ENCODE measurements around the gene NTRK3.

The NTRK3 gene

DNA sequence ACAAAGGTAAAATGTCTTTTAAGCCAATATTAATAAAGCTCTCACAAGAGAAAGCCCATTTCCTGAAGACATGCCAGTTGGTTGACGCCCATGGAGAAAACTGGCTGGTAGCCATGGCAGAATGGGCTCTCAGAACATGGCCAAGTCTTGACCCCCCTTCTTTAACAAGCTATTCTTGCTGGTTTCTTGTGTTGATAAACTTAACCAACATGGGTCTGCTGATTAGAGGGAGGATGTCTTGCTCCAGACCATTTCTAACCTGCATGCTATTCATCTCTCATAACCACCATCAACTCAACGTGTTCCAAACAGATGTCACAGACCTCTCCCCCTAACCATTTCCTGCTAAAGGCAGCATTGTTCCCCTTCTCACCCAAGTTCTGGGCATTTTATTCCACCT is 25.7 kb downstream of the NTRK3 start:
- DNase-seq (ENCODE audit: low spot score): no peak

DNA sequence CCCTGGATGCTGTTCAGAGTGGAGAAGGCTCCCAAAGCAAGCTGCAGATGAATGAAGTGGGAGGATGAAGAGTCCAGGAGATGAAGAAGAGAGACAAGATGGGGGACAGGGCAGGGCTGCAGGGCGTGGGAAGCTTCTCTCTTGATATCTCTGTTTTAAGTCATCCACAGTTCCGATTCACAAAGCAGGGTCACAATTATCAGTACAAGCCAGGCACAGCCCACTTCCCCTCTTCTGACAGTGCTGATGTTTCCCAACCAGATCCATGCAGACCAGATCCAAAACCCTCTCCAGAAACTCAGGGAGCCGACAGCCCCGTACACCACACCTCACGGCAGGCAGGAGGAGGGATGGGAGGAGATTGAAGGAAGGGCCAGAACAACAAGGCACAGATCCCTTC is 31.1 kb downstream of the NTRK3 start:
- DNase-seq (ENCODE audit: low spot score): no peak

DNA sequence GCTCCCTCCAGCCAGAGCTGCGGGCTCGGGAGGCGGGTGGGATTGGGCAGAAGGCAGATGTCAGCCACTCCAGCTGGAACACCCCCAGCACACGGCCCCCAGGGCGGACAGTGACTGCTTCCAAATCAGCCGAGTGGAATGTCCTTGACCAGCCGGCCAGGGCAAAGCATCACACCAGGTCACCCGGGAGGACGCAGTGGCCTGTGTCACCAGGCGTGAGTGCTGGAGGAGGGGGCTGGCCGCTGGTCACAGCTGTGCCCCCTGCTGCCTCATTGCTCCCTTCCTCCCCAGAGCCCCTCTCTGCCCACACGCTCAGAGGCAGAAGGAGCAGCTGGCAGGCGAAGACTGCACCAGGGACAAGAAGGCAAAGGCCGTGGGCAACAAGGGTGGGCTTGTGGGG is 33.5 kb downstream of the NTRK3 start:
- DNase-seq (ENCODE audit: low spot score): no peak

DNA sequence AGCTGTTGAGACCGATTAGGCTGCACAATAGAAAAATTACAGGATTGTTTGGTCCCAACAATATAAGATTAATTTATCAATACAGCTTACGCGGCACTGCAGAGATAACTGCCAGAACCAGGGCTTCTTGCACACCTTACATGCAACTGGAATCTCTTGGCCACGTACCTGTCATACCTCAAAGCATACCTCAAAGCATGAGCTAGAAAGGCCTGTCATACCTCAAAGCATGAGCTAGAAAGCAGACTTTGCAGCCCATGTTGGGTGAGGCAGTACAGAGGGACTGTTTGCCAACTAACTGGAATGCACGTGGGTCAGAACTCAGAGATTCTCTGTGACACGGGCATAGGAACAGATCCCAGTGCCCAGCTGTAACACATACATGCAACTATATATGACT is 34.7 kb downstream of the NTRK3 start:
- DNase-seq (ENCODE audit: low spot score): no peak

DNA sequence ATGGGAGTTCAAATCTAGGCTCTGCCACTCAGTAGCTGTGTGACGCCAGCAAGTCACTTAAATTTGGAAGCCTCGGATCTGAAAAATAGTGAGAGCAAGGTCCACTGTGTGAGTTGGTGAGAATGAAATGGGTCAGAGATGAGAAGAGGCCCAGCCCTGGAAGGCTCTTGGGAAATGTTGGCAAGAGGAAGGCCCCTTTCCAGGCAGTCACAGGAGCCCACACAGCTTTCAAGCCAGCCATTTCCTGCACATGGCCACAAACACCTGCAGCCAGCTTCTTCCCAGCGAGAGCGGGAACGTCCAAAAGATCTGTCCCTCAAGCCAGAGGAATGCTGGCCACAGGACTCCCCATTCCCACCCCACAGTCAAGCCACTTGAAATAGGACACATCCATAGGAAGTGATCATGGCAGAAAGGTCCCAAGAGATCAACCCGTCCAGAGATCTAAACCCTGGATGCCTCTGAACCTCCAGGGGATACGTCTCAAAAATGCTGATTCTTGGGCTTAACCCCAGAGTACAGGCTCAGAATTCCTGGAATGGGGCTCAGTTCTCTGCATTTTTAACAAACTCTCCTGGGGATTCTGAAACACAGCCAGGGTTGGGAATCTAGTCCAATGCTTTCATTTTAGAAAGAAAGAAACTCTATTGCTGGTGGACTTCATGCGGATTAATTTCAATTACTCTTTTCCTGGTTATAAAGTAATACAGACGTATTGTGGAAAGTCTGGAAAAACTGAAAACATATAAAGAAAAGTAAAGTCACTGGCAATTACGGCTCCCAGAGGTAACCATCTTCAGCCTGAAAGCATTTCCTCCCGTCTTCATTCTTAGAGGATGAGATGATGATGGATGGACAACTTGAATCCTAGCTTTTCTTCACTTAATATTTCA is 35.9 kb downstream of the NTRK3 start:
- no peak for DNase-seq (ENCODE audit: low spot score)

DNA sequence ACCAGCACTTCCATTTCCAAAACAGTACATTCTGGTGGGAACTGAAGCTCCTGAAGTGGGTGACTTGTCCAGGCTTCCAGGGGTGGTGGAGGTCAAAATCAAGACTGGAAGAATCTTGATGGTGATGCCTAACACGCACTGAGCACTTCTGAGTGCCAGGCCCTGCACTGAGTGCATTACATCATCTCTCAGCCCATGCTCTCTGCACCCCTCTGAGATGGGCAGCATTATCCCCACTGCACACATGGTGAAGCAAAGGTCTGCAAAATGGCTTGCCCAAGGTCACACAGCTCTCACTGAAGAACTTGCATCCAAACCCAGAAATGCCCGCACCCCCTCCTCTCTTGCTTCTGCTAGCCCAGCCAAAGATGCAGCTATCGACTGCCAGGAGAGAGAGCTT is 36.9 kb downstream of the NTRK3 start:
- DNase-seq (ENCODE audit: low spot score): no peak

DNA sequence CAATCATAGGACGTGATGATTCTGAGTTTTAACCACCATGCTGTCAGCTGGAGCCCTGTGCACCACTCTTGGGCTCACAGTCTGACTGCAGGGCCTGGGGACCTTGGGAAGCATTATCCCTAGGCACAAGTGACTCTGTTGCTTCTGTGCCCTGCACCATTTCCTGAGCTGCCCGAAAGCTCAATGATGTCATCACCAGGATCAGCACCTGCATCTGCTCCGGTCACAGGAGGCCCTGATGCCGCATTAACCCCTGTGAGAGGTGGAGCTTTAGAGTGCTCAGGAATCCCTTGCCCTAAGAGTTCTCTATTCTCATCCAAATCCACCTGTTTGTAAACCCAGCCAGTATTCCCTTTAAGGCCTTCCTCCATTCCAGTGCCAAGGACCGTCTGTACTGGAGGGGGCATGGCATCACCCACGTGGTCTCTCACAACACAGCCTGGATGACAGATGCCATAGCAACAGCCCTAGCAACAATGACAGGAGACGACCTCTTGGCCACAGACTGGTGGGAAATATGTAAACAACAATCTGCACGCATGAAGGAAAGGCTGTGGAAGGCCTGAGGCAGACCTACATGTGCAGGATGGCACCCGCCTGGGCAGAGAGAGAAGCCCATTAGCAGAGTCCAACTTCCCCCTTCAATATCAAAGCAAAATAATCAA is 37.9 kb downstream of the NTRK3 start:
- DNase-seq (ENCODE audit: low spot score): no peak

DNA sequence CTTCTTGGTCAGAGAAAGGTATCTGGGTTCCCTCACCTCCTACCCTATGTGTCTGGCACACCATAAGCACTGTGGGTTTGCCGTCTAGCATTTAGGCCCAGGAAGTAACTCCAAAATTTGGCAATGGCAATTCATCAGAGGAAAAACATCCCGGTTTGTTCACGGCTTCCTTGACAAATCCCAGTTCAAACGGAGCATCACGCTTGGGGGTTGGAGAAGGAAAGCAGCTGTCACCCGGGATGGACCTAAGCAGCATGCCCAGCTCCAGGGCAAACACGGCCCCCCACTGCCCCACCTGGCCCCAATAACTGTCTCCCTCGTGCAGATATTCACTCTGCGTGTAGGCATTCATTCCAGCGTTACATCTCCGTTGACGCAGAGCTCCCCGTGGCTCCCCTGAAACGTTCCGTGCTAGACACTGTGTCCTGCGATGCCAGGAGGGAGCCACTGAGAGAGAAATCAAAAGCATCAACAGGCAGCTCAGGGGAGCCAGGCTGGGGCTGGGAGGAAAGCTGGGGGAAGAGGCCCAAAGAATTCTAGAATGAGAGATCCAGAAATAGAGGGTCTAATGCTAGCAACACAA is 41.4 kb downstream of the NTRK3 start:
- DNase-seq (ENCODE audit: low spot score): no peak

DNA sequence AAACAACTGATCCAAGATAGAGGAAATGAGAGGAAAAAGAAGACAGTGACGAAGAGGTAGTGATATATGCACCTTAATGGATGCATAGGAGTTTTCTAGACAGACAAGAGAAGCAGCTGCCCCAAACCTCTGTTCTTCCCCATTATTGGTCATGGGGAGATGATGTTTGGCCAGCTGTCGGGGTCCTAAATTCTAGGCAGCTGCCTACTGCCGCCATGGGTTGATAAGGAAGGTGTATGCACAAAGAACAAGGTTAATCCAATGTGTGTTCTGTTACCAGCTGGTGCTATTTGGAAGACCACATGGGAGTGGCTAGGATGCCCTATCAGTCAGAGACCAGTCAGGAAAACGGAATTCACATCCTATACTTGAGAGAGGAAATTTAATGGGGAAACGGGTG is 47.4 kb downstream of the NTRK3 start:
- no peak for DNase-seq (ENCODE audit: low spot score)

DNA sequence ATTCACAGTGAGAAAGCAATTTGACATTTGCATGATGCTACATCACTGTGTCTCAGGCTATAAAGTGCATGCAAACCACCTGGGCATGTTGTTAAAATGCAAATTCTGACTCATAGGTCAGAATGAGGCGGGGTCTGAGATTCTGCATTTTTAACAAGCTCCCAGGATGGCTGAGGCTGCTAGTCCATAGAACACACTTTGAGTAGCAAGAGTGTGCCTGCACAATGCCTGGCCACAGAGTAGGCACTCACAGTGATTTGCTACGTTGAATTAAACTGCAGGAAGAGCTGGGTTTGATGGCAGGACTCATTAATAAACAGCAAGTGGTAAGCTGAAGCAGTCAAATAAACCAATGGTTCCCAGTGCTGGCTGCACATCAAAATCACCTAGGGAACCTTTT is 48.1 kb downstream of the NTRK3 start:
- DNase-seq (ENCODE audit: low spot score): peak; percentile 24

DNA sequence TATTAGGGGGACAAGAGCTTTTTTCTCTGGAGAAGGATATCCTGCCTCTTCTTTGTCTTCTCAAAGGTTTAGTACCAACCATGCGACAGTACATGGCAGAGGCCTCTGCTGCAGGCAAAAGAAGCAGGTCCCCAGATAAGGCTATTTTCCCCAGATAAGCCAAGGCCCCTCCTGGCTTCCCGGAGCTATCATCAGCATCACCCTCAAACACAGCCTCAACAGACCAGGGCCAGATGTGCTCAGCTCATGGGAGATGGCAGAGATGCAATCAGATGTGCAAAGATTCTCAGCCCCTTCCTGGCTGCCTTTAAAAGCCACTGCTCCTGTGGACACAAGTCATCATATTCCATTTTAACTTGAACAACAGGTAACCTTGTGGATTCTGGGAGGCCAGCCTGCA is 49.0 kb downstream of the NTRK3 start:
- no peak for DNase-seq (ENCODE audit: low spot score)

DNA sequence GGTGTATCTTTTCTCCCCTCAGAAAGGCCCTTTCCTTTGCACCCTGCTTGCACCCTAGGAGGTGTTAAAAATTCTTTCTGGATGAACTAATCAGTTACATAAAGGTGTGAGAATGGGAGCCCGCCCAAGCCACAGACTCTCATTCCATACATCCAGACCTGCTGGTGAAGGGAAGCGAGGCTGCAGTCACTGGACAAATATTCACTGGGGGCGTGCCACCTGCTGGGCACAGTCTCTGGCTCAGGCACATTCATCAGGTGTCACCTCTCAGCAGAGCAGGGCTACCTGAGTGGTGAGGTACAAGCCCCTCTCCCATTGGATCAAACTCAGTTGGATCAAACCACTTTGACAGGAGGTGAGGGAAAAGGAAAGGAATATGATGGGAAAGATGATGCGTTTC is 52.0 kb downstream of the NTRK3 start:
- DNase-seq (ENCODE audit: low spot score): no peak

DNA sequence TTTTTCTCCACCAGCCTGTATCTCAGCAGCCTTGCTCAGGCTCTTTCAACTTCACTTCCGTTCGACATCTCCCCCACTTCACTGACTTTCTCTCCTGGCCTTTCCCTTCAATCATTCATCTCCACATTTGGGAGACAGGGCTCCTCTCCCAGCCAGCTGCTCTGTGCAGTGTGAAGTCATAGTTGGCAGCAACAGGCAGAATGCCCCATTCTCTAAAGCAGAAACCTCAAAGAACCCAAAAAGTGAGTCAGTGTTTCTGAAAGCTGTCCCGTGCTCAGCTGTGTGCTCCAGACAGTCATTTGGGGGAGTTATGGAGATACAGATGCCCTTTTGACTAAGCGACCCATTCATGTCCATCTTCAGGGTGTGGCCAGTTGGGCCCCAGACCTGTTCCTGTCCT is 54.3 kb downstream of the NTRK3 start:
- no peak for DNase-seq (ENCODE audit: low spot score)

DNA sequence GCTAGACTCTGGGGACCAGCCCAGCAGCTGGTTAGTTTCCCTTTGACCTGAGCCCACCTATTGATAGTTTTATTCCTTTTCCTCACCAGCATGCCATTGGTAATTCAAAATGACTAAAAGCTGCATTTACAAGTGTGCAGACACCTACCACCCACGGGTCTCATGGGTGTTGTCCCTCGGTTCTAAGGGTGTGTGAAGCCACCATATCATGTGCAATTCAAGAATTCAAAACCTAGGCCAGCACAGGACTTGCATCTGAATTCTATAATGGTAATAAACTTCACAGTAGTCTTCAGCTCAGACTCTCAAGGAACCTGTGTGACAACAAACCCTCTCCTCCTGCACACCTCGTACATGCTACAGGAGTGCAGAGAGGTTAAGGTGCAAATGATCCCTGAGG is 55.3 kb downstream of the NTRK3 start:
- no peak for DNase-seq (ENCODE audit: low spot score)

DNA sequence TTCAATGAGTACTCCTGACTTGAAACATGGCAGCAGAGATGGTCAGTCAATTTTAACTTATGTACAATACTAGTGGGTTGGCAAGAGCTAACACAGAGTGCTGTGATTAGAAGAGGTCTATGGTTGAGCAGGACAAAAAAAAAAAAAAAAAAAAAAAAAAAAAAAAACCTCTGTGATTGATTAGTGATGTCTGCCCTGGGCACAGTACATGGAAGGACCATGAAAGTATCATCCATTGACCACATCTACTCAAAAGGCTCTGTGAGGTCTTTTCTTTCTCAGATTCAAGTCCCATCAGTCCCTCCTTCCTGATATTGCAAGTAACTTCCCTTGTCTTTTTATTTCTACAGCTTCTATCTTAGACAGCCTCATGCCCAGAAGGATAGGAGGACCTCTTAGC is 59.6 kb downstream of the NTRK3 start:
- no peak for DNase-seq (ENCODE audit: low spot score)

DNA sequence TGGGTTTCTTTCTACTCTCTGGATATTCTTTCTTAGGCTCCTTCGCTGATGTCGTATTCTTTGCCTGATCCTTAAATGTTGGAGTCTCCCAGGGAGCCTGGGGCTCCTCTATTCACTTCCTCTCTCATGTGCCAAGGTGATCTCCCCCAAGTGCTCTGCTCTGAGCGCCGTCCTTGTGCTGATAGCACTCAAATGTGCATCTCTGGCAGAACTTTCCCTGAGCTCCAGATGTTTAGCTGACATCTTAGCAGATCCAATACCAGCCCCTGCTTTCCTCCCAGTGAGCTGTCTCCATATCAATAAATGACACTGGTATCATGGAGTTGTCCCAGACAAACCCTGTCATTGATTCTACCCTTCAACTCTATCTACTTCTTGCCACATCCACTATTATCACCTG is 62.4 kb downstream of the NTRK3 start:
- no peak for DNase-seq (ENCODE audit: low spot score)

DNA sequence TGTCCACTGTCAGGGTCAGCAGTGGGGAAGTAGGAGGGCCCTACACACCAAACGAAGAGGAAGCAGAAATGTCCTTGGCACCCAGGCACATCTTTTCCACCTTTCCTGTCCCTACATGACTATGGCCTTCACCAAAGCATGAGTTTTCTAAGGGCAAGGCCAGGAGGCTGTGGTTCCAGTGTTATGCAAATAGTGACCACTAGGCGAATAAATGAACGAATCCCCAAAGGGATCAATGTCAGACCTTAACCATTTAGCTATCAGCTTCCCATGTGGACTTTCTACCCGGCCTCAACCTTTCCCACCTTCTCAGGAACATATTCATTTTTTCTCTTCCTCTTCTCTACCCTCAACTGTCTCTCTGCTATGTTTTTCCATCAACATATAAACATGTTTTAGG is 63.1 kb downstream of the NTRK3 start:
- peak; percentile 26 for DNase-seq (ENCODE audit: low spot score)

DNA sequence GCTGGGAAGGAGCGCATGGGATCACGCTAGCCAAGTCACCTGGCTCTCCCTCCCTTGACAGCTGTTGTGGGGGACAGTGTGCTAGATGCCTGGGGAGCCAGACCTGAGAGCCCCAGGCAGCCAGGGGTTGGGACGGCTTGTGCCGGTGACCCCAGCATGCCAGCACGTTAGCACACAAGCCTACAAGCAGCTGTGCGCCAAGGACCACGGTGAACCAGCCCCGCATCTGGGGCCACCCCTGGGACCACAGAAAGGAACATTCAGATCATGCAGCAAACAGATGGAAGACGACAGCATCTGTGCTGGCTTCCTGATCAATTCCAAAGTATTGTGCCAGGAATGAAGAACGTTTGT is 64.8 kb downstream of the NTRK3 start:
- DNase-seq (ENCODE audit: low spot score): no peak

DNA sequence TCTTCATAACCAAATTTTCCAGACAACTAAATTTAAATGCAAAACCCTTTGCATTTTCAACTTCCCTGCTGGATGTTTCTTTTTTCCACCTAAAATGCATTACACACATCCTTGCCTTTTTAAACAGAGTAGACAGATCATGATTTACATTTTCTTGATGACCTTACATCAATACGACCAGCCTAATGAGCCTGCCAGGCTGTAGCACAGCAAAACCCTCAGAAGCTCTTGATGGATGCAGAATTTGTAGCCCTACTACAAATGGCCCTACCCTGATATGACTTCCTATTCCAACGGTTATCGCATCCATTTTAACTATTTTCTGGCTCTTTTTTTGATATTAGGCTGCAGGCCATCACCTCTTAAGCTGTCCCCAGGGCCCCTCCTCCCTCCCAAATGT is 66.3 kb downstream of the NTRK3 start:
- no peak for DNase-seq (ENCODE audit: low spot score)

DNA sequence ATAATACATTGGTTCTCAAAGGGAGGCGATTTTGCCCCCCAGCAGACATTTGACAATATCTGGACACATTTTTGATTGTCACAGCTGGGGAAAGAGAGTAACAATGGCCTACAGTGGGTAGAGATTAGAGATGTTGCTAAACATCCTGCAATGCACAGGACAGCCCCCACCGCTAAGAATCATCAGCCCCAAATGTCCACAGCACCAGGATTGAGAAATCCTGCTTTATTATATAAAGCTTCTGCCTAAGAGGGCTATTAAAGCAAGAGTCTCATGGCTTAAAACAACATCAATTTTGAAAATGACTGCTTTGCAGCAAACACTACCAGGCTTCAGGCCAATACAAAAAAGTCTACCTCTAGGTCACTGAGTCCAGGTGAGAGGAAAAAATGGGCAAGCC is 68.2 kb downstream of the NTRK3 start:
- no peak for DNase-seq (ENCODE audit: low spot score)

DNA sequence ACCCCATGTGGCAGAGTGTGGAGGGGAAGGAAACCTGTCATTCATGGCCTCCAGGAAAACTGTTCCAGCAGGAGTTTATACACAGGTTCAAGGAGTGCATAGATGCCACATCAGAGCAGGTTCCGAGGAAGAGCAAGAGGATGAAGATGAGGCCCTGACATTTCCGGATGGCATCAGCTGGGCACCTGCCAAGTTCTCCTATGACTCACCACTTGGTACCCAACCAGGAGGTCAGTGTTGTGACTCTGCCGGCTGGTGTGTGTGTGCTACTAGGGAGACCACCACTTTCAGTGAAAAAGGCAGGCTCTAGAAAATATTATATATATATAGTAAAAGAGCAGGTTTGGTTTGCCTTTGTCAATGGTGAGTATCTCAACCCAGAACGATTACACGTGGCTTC is 69.3 kb downstream of the NTRK3 start:
- no peak for DNase-seq (ENCODE audit: low spot score)

DNA sequence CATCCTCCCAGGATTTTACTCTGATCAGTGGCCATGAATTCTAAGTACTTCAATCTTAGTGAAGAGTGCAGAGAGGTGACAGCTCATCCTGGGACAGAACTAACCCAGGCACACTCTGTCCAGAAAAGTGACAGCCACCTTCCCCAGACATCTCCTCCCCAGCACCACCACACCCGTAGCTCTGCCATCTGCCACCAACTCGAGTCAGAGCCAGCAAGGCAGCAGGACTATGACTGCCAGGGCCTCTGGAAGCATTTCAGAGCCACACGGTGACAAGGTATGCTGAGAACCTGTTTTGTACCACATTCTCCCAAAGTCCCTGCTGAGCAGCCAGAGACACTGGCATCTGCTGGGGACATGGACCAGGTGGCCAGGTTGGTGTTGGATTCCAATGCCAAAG is 71.0 kb downstream of the NTRK3 start:
- no peak for DNase-seq (ENCODE audit: low spot score)

DNA sequence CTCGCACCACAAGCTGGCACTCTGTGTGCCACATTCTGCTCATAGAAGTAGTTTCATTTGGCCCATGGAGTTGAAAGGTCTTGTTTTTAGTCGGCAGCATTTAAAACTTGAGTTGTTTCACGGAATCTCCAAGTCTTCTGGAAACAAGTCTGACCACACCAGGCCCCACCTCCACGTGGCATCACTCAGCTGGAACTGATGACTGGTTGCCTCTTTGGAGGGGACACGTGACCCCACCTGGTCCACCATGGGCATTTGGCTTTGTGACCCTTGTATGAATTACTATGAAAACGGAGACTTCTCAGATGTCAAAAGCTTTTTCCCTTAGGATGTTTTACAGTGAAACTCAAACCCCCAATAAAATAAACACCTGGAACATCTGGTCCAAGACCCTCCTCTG is 74.9 kb downstream of the NTRK3 start:
- no peak for DNase-seq (ENCODE audit: low spot score)

DNA sequence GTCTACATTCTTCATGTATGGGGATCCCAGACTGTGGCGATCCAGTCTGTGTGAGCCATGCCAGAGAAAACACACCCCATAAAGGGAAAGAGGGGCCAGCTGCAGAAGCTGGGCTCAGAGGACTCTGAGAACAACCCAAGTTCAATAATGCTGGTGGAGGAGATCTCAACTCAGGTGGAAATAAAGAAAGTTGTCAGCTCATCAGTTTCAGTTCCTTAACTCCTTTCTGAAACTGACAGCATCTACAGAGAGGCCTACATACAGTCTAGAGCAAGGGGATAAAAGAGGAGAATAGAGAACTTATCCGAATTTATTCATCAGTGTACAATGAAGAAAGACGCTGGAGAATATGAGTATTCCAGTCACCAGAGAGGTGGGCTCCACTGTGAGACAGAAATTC is 77.0 kb downstream of the NTRK3 start:
- DNase-seq (ENCODE audit: low spot score): peak; percentile 15

Data from NAMALWA (cell line).